OCI-LY3 (cell line): ENCODE measurements around the gene DCUN1D5.

ENCODE experiments used
- H2AFZ ChIP-seq: fragments of 200-600, 300-600 bp; shearing (Covaris generic); 2 replicates; pipeline ENCODE4 v1.6.0; 2014; ENCODE audit warnings: antibody characterized with exemption, low read depth, low read length
- H3K27ac ChIP-seq: fragments of 200-600, 300-600 bp; sonication (generic); 2 replicates; pipeline ENCODE4 v1.5.1; 2014; ENCODE audit warnings: mild to moderate bottlenecking, low read length, moderate library complexity, mixed read lengths
- H3K27me3 ChIP-seq: fragments of 200-600, 300-600 bp; sonication (generic); 2 replicates; pipeline ENCODE4 v1.6.1; 2014; ENCODE audit warnings: low read depth, low read length, mixed read lengths
- H3K36me3 ChIP-seq: fragments of 200-600, 300-600 bp; sonication (generic); replicated peaks from 2 replicates; pipeline ENCODE3; 2014; ENCODE audit warnings: low read depth, low read length, mixed read lengths
- H3K4me1 ChIP-seq: fragments of 300-600, 200-600 bp; sonication (generic); 2 replicates; pipeline ENCODE4 v1.6.1; 2014; ENCODE audit warnings: low read length, mixed read lengths
- H3K4me2 ChIP-seq: fragments of 200-600, 300-600 bp; sonication (generic); 2 replicates; pipeline ENCODE4 v1.6.1; 2014; ENCODE audit warnings: low read length, mixed read lengths
- H3K4me3 ChIP-seq: fragments of 300-600, 200-600 bp; sonication (generic); 2 replicates; pipeline ENCODE4 v1.5.1; 2014; ENCODE audit warnings: antibody characterized with exemption, mild to moderate bottlenecking, low read length, moderate library complexity
- H3K79me2 ChIP-seq: fragments of 300-600, 200-600 bp; shearing (Covaris generic); 2 replicates; pipeline ENCODE4 v1.6.1; 2014; ENCODE audit warnings: mild to moderate bottlenecking, low read length, mixed read lengths
- H3K9ac ChIP-seq: fragments of 300-600, 200-600 bp; shearing (Covaris generic); 2 replicates; pipeline ENCODE4 v1.6.0; 2014; ENCODE audit warnings: mild to moderate bottlenecking, low read length, moderate library complexity
- H3K9me3 ChIP-seq: fragments of 200-600, 300-600 bp; shearing (Covaris generic); 2 replicates; pipeline ENCODE4 v1.6.1; 2014; ENCODE audit warnings: low read length, mixed read lengths; ENCODE audit not compliant: insufficient read depth
- H4K20me1 ChIP-seq: fragments of 200-600, 300-600 bp; sonication (generic); 2 replicates; pipeline ENCODE4 v1.6.1; 2016; ENCODE audit warnings: low read length, mixed read lengths; ENCODE audit not compliant: insufficient read depth
- EZH2phosphoT487 ChIP-seq: fragments of 200-600 bp; shearing (Covaris generic); IDR thresholded peaks from 2 replicates; pipeline ENCODE4 v1.6.1; 2018; ENCODE audit warnings: antibody characterized with exemption, mixed run types, low read depth
- TF ChIP-seq, protein P1 (sequence below): fragments of 200-600, 300-600 bp; sonication (generic); IDR thresholded peaks from 2 replicates; pipeline ENCODE4 v1.5.1; 2014; ENCODE audit warnings: antibody characterized with exemption, low read length, low read depth

Gene DCUN1D5

DNA sequence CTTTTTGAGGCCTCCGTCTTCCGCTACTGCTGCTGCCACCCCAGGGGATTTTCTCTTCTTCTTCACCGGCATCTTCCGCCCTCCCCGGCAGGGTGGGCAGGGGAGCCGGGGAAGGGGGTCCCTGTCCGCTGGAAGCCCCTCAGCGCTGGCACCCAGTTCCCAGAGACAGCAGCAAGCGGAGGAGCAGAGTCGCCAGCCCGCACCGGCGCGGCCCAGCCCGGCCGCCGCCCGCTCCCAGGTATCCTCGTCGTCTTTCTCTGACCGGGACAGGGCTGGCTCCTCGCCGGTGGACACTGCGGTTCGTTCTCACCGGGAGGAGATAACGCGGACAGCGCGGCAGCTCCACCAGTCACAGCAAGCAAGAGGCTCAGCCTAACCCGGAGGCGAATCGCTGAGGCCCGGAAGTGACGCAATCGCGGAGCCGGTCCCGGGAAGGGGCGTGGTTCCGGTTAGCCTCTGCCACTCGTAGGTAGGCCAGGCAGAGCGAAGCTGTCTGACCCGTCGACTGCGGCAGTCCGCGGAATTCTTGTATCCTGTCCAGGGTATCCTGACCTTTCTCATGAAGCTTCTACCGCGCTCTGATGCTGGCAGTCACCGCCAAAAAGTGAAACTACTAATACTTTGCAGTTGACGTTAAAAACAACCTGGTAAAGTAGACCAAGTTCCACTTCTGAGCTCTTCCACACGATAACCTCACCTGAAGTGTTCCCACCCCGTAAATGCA lies at the start of gene DCUN1D5:
TSS of gene DCUN1D5 (minus strand) at position 360 of the 724 bp plus-strand sequence. CDS start at position 72, 288 bp downstream.
- Histone ChIP-seq H4K20me1 (no peaks in the 10 kb centered on the region), H3K4me1 (peaks cover 22% of the 10 kb centered on the region), H3K36me3 (peaks cover 6% of the 10 kb centered on the region), H3K9me3 (no peaks in the 10 kb centered on the region), H3K79me2 (peaks cover 51% of the 10 kb centered on the region), H3K27ac (peak within 1 kb of the TSS; percentile 59), H3K9ac (peak within 1 kb of the TSS; percentile 95), H2AFZ (peak within 1 kb of the TSS; percentile 77), H3K4me2 (peak within 1 kb of the TSS; percentile 87), H3K27me3 (no peaks in the 10 kb centered on the region), H3K4me3 (peak within 1 kb of the TSS; percentile 94)
- no peak for TF ChIP-seq EZH2phosphoT487
- TF ChIP-seq, protein P1, sequence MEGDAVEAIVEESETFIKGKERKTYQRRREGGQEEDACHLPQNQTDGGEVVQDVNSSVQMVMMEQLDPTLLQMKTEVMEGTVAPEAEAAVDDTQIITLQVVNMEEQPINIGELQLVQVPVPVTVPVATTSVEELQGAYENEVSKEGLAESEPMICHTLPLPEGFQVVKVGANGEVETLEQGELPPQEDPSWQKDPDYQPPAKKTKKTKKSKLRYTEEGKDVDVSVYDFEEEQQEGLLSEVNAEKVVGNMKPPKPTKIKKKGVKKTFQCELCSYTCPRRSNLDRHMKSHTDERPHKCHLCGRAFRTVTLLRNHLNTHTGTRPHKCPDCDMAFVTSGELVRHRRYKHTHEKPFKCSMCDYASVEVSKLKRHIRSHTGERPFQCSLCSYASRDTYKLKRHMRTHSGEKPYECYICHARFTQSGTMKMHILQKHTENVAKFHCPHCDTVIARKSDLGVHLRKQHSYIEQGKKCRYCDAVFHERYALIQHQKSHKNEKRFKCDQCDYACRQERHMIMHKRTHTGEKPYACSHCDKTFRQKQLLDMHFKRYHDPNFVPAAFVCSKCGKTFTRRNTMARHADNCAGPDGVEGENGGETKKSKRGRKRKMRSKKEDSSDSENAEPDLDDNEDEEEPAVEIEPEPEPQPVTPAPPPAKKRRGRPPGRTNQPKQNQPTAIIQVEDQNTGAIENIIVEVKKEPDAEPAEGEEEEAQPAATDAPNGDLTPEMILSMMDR, result no peak

DNA sequence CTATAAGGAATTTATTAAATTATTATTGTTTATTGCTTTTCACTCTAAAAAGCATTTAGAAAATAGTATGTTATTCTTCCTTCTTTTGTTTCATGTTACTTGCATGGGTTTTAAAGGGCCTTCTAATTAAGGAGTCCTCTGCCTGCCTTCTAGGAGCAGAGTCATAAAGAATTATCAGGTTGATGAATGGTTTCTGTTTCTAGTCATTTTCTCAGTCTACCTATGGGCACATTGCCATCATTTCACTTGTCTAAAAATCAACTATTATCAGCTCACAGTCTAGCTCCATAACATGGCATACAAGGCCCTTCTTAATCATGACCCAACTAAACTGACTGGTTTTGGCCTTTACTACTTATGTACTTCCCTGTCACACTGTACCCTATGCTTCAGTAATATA lies 33.5 kb upstream of the DCUN1D5 start:
- Histone ChIP-seq H3K9ac (no peak overlapping the region), H4K20me1 (no peaks in the 10 kb centered on the region), H3K79me2 (no peaks in the 10 kb centered on the region), H3K4me2 (no peak overlapping the region), H2AFZ (no peak overlapping the region), H3K27ac (no peak overlapping the region), H3K27me3 (no peaks in the 10 kb centered on the region), H3K9me3 (no peaks in the 10 kb centered on the region), H3K4me3 (no peak overlapping the region), H3K4me1 (no peaks in the 10 kb centered on the region), H3K36me3 (no peaks in the 10 kb centered on the region)
- TF ChIP-seq, protein P1, result no peak
- no peak for TF ChIP-seq EZH2phosphoT487

DNA sequence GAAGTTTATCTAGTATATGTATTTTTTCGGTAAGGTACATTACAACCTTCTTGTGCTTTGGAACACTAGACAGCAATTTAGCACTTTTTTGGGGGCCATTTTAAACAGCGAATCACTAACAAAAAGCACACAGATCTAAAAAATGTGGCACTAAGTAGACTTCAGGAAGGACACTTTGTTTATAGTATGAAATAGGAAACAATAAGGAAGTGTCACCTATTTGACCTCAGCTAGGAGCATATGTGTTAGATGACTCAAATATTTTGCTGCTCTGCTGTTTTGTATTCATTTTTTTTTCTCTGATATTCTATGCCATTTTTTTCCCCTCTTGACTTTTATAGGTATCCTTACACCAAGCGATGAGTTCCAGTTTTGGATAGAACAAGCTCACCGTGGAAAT lies 22.9 kb upstream of the DCUN1D5 start:
- no peaks in the 10 kb centered on the region for H3K4me1 ChIP-seq
- H3K79me2 ChIP-seq, result no peaks in the 10 kb centered on the region
- no peaks in the 10 kb centered on the region for H4K20me1 ChIP-seq
- no peaks in the 10 kb centered on the region for H3K27me3 ChIP-seq
- no peak for TF ChIP-seq EZH2phosphoT487
- TF ChIP-seq, protein P1, result no peak
- no peak overlapping the region for H2AFZ ChIP-seq
- no peak overlapping the region for H3K4me2 ChIP-seq
- H3K9ac ChIP-seq, result no peak overlapping the region
- no peaks in the 10 kb centered on the region for H3K36me3 ChIP-seq
- H3K9me3 ChIP-seq, result no peaks in the 10 kb centered on the region
- no peak overlapping the region for H3K4me3 ChIP-seq
- H3K27ac ChIP-seq, result no peak overlapping the region

DNA sequence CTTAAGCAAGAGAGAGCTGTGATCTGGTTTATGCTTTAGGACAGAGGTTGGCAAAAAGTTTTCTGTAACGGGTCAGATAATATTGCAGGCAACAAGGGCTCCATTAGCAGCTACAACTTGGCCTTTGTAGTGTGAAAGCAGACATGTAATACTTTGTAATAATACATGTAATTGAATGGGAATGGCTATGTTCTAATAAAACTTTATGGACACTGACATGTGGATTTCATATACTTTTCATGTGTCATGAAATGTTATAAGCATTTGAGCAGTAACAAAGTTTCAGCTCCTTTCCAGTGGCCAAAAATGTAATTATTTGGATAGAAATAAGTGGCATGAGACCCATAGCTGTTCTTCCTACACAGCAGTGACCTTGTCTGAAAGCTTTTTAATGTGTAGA lies 20.4 kb upstream of the DCUN1D5 start:
- no peak overlapping the region for H2AFZ ChIP-seq
- peaks cover 4% of the 10 kb centered on the region for H3K4me1 ChIP-seq
- no peak overlapping the region for H3K27ac ChIP-seq
- H3K9me3 ChIP-seq, result no peaks in the 10 kb centered on the region
- H3K9ac ChIP-seq, result no peak overlapping the region
- H3K27me3 ChIP-seq, result no peaks in the 10 kb centered on the region
- H3K4me3 ChIP-seq, result no peak overlapping the region
- no peaks in the 10 kb centered on the region for H4K20me1 ChIP-seq
- no peak overlapping the region for H3K4me2 ChIP-seq
- no peaks in the 10 kb centered on the region for H3K36me3 ChIP-seq
- H3K79me2 ChIP-seq, result no peaks in the 10 kb centered on the region
- TF ChIP-seq, protein P1, result no peak
- no peak for TF ChIP-seq EZH2phosphoT487
